ENCODE results near the gene ANO1.
"Not testable (repeated sequence)": the region's sequence is repeated elsewhere in the genome, so short reads cannot be mapped to it uniquely, and the experiment has no call there.

Gene ANO1

DNA sequence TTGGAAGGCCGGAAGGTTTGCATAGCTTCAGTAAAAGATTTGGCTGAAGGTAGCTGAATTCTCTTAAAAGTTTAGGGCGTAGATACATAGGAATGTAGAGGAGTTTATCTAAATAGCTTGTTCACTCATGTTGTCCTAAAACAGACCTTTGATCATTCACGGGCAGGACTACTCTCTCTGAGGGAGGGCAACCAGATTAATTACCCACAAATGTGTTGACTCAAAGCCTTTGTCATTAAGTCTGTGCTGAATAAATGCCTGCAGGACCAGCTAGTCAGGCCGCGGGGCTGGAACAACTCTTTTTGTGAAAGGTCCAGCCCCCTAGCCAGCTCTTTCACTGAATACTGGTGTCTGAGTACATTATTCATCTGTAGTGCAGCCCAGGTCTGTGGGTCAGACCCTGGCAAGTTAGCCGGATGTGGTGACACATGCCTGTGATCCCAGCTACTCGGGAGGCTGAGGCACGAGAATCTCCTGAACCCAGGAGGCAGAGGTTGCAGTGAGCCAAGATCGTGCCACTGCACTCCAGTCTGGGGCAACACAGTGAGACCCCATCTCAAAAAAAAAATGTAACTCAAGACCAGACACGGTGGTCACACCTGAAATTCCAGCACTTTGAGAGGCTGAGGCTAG lies 122.2 kb downstream of the ANO1 start:
- no peak for DNase-seq

DNA sequence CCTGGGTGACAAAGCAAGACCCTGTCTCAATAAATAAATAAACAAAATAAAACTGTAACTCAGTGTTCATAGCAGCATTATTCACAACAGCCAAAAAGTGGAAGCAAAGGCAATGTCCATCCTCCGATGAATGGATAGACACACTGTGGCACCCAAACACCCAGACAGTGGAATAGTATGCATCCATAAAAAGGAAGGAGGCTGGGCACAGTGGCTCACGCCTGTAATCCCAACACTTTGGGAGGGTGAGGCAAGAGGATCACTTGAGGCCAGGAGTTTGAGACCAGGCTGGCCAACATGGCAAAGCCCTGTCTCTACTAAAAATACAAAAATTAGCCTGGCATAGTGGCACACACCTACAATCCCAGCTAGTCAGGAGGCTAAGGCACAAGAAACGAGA lies 122.9 kb downstream of the ANO1 start:
- not testable (repeated sequence) for DNase-seq

DNA sequence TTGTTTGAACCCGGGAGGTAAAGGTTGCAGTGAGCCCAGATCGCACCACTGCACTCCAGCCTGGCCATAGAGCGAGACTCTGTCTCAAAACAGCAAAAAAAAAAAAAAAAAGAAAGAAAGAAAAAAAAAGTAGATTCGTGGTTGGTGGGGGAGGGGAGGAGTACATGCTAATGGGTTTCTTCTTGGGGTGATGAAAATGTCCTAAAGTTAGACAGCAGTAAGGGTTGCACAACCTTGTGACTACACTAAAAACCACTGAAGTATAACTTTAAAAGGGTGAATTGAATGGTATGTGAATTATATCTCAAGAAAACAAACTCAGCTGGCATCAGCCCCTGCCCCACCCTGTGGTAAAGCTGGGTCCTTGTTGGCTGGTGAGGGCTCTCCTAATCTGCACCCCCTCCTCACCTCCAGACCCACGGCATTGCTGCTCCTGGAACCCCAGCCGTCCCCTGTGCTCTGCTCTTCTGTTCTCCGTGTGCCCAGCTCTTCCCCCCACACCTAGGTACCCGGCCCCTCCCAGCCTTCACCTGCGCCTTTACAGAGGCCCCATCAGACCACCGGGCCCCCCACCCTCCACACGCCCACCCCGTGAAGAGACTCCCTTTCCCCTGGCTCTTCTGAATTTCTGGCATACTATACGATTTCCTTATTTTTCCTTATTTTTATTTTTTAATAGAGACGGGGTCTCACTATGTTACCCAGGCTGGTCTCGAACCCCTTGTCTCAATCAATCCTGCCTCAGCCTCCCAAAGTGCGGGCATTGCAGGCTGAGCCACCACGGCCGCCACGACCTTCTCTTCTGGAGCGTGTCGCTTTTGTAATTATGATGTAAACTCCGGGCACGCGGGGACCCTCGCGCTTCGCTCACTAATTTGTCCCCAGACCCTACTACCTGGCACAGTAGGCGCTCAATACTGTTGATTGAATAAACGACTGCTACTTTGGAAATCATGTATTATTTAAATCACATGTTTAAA lies 124.1 kb downstream of the ANO1 start:
- no peak for DNase-seq

DNA sequence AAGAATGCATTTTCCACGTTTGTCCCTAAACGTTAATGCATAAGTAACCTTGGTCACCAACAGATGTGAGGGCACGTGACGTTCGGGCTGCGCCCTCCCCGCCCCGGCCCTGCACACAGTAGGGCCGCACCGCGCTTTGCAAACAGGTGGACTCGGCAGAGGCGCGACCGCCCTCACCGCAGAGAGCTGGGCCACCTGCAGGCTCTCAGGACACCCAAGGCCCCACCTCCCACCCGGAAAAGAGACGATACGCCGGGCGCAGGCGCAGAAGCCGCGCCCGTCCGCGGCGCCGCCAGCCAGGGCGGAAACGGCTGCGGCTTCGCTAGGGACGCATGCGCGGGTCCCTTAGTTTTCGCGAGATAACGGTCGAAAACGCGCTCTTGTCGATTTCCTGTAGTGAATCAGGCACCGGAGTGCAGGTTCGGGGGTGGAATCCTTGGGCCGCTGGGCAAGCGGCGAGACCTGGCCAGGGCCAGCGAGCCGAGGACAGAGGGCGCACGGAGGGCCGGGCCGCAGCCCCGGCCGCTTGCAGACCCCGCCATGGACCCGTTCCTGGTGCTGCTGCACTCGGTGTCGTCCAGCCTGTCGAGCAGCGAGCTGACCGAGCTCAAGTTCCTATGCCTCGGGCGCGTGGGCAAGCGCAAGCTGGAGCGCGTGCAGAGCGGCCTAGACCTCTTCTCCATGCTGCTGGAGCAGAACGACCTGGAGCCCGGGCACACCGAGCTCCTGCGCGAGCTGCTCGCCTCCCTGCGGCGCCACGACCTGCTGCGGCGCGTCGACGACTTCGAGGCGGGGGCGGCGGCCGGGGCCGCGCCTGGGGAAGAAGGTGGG lies 125.0 kb downstream of the ANO1 start, which contains the start of gene FADD:
Gene FADD, plus strand, starts transcription at position 377 of the 831 bp plus-strand sequence. Its CDS starts 164 bp downstream, at position 541.
- peak; percentile 94 for DNase-seq

DNA sequence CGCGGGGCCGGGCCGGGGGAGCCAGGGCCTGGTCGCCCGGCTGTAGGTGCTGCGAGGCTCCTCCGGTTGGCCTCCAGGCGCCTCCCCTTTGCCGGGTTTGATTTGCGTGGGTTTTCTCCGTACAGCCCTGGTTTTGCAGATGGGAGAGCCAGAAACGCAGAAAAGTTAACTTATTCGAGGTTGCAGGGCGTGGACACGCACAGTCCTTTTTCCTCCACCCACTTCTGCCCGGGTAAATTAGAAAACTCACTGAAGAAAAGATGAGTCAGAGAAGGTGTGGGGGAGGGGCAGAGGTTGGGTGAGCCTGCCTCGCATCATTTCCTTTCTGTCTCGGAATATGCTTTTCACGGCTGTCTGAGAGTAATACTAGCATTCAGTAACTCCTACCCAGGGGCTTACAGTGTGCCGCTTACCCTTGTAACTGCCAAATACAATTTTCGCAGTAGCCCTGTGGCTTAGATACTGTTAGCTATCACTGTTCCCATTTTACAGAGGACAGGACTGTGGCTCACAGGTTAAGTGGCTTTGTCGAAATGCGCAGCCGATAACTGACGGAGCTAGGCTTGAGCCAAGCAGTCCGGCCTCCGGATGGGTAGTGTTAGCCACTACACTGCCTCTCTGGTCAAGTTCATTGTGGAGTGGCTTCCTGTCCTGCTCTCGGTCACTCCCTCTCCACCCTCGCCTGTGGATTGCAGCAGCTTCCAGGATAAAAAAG lies 125.8 kb downstream of the ANO1 start:
- peak; percentile 91 for DNase-seq

DNA sequence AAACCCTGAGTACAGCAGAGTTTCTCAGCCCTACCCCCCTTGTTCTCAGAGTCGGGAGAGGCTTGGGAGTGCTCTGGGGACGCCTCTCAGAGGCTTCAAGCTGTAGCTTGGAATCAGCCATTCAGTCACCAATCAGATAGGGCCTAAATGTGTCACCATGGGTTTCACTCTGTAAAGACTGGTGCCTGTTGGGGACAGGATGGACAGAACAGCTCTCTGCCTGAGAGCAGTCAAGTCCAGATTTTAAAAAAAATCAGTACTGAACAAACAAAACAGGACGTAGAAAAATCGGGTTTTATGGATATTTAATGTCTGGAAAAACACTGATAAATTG lies 126.3 kb downstream of the ANO1 start:
- DNase-seq = no peak

DNA sequence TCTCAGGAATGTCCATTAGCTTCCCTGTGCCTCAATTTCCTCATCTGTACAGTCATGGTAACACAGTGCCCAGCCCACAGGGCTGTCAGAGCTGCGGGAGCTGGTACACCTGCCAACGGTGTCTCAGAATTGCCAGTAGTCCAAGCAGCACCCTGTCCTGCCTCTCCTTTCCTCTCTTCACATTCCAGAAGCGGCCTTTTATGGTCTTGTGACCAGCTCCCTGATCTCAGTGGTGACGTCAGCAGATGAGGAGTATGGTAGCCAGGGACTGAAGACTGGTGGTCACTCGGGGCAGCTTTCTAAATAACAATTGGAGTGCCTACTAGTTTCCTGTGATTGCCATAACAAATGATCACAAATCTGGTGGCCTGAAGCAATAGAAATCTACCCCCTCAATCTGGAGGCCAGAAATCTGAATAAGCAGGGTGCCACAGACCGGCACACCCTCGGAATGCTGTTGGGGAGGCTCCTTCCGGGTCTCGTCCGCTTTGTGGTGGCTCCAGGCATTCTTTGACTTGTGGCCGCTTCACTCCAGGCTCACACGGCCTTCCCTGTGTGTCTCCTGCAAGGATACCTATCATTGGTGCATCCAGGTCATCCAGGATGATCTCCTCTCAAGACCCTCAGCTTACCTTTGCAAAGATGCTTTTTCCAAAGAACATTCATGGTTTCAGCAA lies 127.1 kb downstream of the ANO1 start:
- no peak for DNase-seq

DNA sequence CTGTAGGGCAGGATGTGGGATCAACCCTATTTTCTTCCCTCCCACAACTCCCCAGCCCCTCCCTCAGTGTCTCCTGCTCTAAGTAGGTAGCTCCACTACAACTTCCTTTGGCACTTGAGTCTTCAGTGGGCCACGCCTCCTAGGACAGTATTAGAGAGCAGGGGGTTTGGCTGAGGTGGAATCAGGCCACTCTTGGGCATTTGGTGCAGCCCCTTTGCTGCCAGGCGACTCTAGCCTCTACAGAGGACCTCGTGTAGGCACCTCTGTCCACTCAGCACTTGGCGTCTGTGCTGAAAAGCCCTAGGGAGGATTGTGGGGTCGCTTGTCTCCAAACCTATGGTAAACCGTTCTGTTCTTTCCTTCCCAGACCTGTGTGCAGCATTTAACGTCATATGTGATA lies 127.6 kb downstream of the ANO1 start:
- no peak for DNase-seq

DNA sequence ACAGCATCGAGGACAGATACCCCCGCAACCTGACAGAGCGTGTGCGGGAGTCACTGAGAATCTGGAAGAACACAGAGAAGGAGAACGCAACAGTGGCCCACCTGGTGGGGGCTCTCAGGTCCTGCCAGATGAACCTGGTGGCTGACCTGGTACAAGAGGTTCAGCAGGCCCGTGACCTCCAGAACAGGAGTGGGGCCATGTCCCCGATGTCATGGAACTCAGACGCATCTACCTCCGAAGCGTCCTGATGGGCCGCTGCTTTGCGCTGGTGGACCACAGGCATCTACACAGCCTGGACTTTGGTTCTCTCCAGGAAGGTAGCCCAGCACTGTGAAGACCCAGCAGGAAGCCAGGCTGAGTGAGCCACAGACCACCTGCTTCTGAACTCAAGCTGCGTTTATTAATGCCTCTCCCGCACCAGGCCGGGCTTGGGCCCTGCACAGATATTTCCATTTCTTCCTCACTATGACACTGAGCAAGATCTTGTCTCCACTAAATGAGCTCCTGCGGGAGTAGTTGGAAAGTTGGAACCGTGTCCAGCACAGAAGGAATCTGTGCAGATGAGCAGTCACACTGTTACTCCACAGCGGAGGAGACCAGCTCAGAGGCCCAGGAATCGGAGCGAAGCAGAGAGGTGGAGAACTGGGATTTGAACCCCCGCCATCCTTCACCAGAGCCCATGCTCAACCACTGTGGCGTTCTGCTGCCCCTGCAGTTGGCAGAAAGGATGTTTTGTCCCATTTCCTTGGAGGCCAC lies 128.3 kb downstream of the ANO1 start:
- no peak for DNase-seq

DNA sequence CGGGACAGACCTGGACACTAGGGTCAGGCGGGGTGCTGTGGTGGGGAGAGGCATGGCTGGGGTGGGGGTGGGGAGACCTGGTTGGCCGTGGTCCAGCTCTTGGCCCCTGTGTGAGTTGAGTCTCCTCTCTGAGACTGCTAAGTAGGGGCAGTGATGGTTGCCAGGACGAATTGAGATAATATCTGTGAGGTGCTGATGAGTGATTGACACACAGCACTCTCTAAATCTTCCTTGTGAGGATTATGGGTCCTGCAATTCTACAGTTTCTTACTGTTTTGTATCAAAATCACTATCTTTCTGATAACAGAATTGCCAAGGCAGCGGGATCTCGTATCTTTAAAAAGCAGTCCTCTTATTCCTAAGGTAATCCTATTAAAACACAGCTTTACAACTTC lies 128.9 kb downstream of the ANO1 start:
- DNase-seq = no peak

DNA sequence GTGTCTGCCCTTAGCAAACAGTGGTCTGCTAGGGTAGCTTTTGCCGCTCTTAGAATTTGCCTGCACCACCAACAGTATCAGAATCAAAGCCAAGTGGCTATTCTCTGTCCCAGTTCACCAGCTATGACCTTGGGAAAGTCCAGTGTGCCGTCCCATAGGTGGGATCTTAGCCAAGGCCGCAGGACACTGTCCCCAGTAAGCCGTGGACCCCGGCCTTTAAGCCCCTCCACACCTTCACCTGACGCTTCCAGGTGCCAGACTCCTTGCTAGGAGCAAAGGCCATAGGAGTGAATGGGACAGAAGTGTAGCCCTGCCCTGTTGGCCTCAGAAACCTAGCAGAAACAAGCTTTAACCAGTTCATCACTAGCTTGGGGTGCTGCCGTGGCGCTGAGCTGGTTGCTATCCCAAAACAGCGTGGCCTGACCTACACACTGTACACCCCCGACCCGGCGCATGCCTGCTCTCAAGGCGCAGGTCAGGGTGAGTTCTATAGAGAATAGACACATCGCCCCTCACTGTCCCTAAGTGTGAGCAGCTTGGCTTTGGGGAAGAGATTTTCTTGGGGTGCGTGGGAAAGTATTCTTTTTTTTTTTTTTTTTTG lies 129.5 kb downstream of the ANO1 start:
- no peak for DNase-seq

DNA sequence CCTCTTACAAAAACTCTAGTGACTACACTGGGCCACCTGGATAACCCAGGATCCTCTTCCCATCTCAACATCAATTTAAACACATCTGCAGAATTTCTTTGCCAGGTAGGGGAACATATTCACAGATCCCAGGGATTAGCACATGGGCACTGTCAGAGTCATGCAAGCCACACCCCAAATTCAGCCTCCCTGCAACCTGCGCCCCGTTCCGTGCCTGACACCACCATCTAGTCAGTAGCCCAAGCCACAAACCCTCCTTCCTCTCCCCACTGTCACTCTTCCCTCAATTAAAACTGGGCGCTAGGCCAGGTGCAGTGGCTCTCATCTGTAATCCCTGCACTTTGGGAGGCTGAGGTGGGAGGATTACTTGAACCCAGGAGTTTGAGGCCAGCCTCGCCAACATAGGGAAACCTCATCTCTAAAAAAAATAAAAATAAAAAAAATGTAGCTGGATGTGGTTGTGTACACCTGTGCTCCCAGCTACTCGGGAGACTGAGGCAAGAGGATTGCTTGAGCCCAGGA lies 131.3 kb downstream of the ANO1 start:
- no peak for DNase-seq

DNA sequence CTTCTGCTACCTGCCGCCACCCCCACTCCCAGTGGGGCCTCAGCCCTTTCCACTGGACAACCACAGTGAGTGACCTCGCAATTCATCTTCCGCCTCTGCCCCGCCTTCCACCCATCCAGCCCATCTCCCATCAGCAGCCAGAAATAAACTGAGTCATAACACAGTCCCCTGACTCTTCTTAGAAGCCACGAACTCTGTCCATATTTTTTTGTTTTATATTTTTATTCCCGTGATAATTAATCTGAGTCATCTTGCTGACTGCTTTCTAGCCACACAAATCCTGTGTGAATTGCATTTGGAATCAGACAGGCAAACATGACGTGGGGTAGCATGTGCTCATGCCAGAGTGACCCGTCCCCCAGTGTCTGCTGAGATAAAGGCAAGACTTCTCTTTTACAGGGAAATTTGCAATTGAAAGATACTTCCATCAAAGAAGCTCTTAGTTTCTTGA lies 132.0 kb downstream of the ANO1 start:
- no peak for DNase-seq

DNA sequence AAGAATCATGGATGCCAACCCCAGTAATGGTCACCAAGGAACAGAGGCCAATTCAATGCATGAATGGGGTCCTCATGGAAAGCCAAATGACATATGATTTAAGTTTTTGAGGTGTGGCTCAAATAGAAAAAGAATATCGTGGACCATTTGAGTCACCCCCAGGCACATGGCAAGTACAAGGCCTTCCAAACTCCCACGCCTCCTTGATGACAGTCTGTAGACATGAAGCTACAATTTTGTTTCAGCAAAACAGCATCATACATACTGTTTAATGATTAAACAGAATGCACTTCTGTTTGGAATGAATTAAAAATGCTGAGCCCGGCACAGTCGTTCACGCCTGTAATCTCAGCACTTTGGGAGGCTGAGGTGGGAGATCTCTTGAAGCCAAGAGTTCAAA lies 132.4 kb downstream of the ANO1 start:
- DNase-seq = no peak

DNA sequence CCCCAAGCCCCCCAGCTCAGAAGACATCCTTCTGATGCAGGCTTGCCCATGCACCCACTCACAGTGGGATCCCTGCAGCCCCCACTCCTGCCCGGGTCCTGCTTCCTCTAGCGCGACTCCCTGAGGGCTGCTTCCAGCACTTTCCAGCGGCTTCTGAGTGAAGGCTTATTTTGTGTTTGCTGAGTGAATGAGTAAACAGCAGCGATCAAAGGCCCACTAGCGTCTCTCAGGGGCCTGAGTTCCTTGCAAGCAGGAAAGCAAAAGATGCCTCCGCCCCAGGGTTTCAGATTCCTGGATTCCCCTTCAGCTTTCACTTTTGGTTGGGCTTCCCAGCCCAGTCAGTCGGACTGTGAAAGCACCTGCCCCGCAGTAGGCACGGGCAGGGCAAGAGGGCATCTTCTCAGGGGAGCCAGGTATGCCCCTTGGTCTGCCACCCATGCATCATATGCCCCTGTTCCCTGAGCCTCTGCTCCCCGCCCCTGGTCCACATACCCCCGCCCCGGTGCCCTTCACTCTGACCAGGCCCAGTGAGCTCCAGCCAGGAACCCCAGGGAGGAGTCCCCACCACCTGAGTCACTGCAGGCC lies 134.2 kb downstream of the ANO1 start:
- DNase-seq = no peak

DNA sequence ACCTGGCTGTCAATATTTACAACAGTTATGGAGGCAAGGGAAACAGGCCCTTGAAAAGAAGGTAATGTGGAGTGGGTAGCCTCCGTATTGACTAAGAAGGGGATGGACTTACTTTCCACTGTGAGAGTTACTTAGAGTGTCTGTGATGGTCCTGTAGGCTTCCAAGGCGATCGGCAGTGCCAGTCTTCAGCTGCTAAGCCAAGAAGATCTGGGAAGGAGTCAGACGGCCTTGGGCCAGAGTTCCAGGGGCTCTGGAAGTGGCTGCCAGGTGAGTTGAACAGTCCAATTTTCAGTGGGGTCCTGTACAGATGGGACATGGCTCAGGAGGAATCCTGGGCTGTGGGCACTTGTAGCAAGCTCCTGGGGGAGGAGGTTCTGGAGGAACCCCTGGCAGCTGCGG lies 139.3 kb downstream of the ANO1 start:
- DNase-seq = not testable (repeated sequence)

DNA sequence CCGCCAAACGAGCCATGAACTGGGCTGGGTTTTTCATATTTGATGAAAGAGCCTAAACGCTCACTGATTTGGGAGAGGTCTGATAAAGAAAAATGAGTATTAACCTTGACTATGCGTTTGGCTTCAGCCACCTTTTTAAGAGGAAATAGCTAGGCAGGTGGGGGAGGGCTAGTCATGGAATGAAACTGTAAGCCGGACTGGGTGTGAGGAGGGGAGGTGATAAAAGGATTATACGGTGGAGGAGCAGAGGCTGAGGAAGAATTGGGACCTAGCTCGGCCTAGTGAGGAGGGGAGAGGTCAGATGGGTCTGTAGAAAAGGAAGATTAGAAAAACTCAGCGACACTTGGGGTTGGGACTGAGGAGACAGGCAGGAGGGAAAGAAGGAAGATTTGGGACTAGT lies 140.0 kb downstream of the ANO1 start:
- not testable (repeated sequence) for DNase-seq

DNA sequence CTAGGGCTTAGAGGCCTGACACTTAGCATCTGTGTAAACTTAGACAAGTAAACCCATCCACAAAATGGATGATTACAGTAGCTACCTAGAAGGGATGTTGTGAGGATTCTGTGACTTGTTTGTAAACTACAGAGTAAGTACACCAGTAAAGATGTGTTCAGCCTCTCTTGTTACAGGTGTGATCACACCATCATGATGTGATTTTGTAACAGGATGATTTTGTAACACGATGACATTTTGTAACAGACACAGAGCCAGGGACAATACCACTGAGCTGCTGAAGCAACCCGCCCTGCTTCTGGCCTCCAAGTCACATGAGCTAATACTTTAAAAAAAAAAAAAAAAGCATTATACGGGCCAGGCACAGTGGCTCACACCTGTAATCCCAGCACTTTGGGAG lies 142.0 kb downstream of the ANO1 start:
- no peak for DNase-seq

DNA sequence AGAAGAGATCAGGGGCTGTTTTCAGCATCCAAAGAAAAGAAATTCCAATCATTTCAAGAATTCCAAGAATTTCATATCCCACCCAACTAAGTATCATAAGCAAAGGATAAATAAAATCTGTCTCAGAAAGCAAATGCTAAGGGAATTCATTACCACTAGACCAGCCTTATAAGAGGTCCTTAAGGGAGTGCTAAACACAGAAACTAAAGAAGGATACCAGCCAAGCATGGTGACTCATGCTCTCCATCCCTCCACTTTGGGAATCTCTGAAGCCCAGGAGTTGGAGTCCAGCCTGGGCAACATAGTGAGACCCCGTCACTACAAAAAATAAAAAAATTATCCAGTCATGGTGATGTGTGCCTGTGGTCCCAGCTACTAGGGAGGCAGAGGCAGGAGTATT lies 142.8 kb downstream of the ANO1 start:
- DNase-seq = no peak

DNA sequence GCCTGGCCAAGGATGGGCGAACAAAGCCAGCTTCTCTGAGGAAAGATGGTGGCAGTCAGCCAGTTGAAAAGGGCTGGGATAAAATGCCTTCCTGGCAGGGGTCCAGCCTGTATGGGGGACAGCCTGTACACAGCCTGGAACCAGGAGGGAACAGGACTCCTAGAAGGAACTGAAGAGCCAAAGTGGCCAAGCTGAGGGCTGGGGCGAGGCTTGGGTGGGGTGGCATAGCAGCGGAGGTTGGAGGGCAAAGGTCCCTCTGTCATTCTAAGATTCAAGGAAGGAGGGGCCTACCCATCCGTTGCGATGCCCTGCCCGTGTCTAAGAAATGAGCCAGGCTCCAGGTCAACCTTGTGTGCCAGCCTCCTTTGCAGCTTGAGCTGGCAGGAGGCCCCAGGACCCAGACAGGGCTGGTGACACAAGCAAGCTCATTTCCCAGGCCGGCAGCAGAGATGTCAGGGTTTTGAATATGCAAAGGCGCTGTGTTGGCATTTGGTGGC lies 147.6 kb downstream of the ANO1 start:
- no peak for DNase-seq

All from activated CD8-positive, alpha-beta memory T cell treated with anti-CD3 and anti-CD28 coated beads for 24 hours (primary cell).